ENCODE data around the gene SLC35F5. TPM values are rescaled to one million over a fixed set of nuclear protein-coding genes. Genes with fewer than 3 reads are reported as not detected.
A peak's percentile ranks its signal among the peaks of the same experiment; 100 is the strongest.

The SLC35F5 gene
- total RNA-seq, result 100 to 1,000 TPM; 124 to 466 (median 231) TPM
- polyA plus RNA-seq, result 100 to 1,000 TPM in 1 of 3 donors, 10 to 100 TPM in 2; 22.5 to 141 (median 49.9) TPM
- long read RNA-seq, donor 1, full-length matches to known transcripts, result 13 of 24 reads
- long read RNA-seq, donor 1, partial matches to known transcripts, result 6 of 24 reads
- long read RNA-seq, donor 1, other reads (novel, unspliced or antisense), result 5 of 24 reads
- long read RNA-seq, donor 2, full-length matches to known transcripts, result 9 of 16 reads
- long read RNA-seq, donor 2, partial matches to known transcripts, result 7 of 16 reads
- long read RNA-seq, donor 2, other reads (novel, unspliced or antisense), result 0 of 16 reads
- long read RNA-seq, donor 3, full-length matches to known transcripts, result 9 of 63 reads
- long read RNA-seq, donor 3, partial matches to known transcripts, result 47 of 63 reads
- long read RNA-seq, donor 3, other reads (novel, unspliced or antisense), result 7 of 63 reads
- long read RNA-seq, donor 4, full-length matches to known transcripts, result 33 of 72 reads
- long read RNA-seq, donor 4, partial matches to known transcripts, result 10 of 72 reads
- long read RNA-seq, donor 4, other reads (novel, unspliced or antisense), result 29 of 72 reads
- long read RNA-seq, donor 5, full-length matches to known transcripts, result 190 of 305 reads
- long read RNA-seq, donor 5, partial matches to known transcripts, result 30 of 305 reads
- long read RNA-seq, donor 5, other reads (novel, unspliced or antisense), result 85 of 305 reads
- long read RNA-seq, donor 6, full-length matches to known transcripts, result 14 of 29 reads
- long read RNA-seq, donor 6, partial matches to known transcripts, result 3 of 29 reads
- long read RNA-seq, donor 6, other reads (novel, unspliced or antisense), result 12 of 29 reads
- long read RNA-seq, donor 7, full-length matches to known transcripts, result 2 of 10 reads
- long read RNA-seq, donor 7, partial matches to known transcripts, result 8 of 10 reads
- long read RNA-seq, donor 7, other reads (novel, unspliced or antisense), result 0 of 10 reads
- long read RNA-seq, donor 8, full-length matches to known transcripts, result 21 of 56 reads
- long read RNA-seq, donor 8, partial matches to known transcripts, result 35 of 56 reads
- long read RNA-seq, donor 8, other reads (novel, unspliced or antisense), result 0 of 56 reads
- long read RNA-seq, donor 9, full-length matches to known transcripts, result 8 of 28 reads
- long read RNA-seq, donor 9, partial matches to known transcripts, result 11 of 28 reads
- long read RNA-seq, donor 9, other reads (novel, unspliced or antisense), result 9 of 28 reads
- long read RNA-seq, donor 10, full-length matches to known transcripts, result 4 of 12 reads
- long read RNA-seq, donor 10, partial matches to known transcripts, result 8 of 12 reads
- long read RNA-seq, donor 10, other reads (novel, unspliced or antisense), result 0 of 12 reads

- no peaks in the 10 kb centered on the region for H3K27me3 ChIP-seq
- H3K4me1 ChIP-seq (replicated peaks in 1 of 2), result peaks cover 0 to 34% of the 10 kb centered on the region in 2 donors
- peak; percentile 91 to 96 (median 93) for DNase-seq
- no peaks in the 10 kb centered on the region for H3K9me3 ChIP-seq (replicated peaks in 1 of 3)
- H3K36me3 ChIP-seq (replicated peaks in 1 of 2), result peaks cover 0 to 6% of the 10 kb centered on the region in 2 donors
- TF ChIP-seq, protein P1, sequence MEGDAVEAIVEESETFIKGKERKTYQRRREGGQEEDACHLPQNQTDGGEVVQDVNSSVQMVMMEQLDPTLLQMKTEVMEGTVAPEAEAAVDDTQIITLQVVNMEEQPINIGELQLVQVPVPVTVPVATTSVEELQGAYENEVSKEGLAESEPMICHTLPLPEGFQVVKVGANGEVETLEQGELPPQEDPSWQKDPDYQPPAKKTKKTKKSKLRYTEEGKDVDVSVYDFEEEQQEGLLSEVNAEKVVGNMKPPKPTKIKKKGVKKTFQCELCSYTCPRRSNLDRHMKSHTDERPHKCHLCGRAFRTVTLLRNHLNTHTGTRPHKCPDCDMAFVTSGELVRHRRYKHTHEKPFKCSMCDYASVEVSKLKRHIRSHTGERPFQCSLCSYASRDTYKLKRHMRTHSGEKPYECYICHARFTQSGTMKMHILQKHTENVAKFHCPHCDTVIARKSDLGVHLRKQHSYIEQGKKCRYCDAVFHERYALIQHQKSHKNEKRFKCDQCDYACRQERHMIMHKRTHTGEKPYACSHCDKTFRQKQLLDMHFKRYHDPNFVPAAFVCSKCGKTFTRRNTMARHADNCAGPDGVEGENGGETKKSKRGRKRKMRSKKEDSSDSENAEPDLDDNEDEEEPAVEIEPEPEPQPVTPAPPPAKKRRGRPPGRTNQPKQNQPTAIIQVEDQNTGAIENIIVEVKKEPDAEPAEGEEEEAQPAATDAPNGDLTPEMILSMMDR (IDR thresholded peaks at IDR 0.05), result no peak
- TF ChIP-seq POLR2A (IDR thresholded peaks at IDR 0.05), result peak; percentile 83 to 97
- intact Hi-C loops (cut with DNase I), result loop anchor here in 1 of 2 donors (10.0 kb wide), 2 partner anchors 58 to 138 kb away; partner anchors contain the start of gene ACTR3
- H3K27ac ChIP-seq, result peak within 1 kb of the TSS; percentile 92 to 99 (median 96)
- WGBS, 4 donors, result 0 to 1% (median 0%) methylated on average over 27 to 76 of the region's 76 CpGs
- peak within 1 kb of the TSS; percentile 87 to 96 (median 93) for H3K4me3 ChIP-seq
These were observed at the start of gene SLC35F5 for GRCh38 chr2:113756355-113757137. Gene SLC35F5 (minus strand): TSS chr2:113756642. CDS start chr2:113756409, 233 bp downstream.

- Histone ChIP-seq H3K27ac (no peak overlapping the region), H3K4me3 (no peak overlapping the region), H3K9me3 (replicated peaks in 1 of 3) (no peaks in the 10 kb centered on the region), H3K36me3 (replicated peaks in 1 of 2) (no peaks in the 10 kb centered on the region), H3K27me3 (no peaks in the 10 kb centered on the region), H3K4me1 (replicated peaks in 1 of 2) (peaks cover 6 to 7% of the 10 kb centered on the region in 2 donors)
- intact Hi-C loops (cut with DNase I), result no loop called here
- 74 to 84% (median 80%) methylated on average over 4 of the region's 4 CpGs for WGBS, 4 donors
- DNase-seq, result no peak
- TF ChIP-seq, protein P1 (IDR thresholded peaks at IDR 0.05), result no peak
- no peak for TF ChIP-seq POLR2A (IDR thresholded peaks at IDR 0.05)
These were observed 42.9 kb upstream of the SLC35F5 start for GRCh38 chr2:113799375-113799774.

DNA sequence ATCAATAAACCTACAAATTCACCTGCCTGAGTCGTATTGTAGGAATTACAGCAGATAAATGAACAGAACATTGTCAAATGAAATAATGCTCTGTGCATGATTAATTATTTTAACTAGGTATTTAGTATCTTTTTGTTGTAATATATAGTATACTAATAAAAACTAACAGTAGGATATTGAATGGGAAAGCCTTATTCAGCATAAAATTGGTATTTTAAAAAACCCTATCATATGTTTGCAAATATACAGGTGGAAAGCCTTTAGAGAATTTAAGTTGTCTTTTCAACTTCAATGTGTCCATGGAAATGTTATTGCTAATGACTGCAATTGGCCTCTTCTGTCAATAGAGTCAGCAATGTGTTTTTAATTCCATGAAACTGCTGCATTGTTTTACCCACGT lies 40.8 kb upstream of the SLC35F5 start:
- no peak for DNase-seq
- no peak overlapping the region for H3K4me3 ChIP-seq
- 62 to 77% (median 75%) methylated on average over 2 of the region's 2 CpGs for WGBS, 4 donors

More for the DNA sequence above, 40.8 kb upstream of the SLC35F5 start:
- intact Hi-C loops (cut with DNase I), result no loop called here
- H3K9me3 ChIP-seq (replicated peaks in 1 of 3), result no peaks in the 10 kb centered on the region
- TF ChIP-seq POLR2A (IDR thresholded peaks at IDR 0.05), result no peak
- TF ChIP-seq, protein P1 (IDR thresholded peaks at IDR 0.05), result no peak
- H3K27me3 ChIP-seq, result no peaks in the 10 kb centered on the region
- H3K36me3 ChIP-seq (replicated peaks in 1 of 2), result no peaks in the 10 kb centered on the region
- no peak overlapping the region for H3K27ac ChIP-seq
- H3K4me1 ChIP-seq (replicated peaks in 1 of 2), result peaks cover 6 to 7% of the 10 kb centered on the region in 2 donors
